Thyroid gland (tissue), 4 donors: ENCODE measurements around the gene E4F1.

Experiments used
- CTCF ChIP-seq, 6 experiments: fragments of 200-600 bp in 3 of 6; fragments of 450-650 bp in 3 of 6; sonication (generic) in 3 of 6; IDR thresholded peaks; one replicate each; pipeline ENCODE4 v1.5.1; 2016 to 2019; ENCODE audit warnings: antibody characterized with exemption in 6 of 6, mild to moderate bottlenecking in 2 of 6, inconsistent platforms in 1 of 6, moderate library complexity in 1 of 6
- POLR2A ChIP-seq, 2 donors: fragments of 450-650 bp; IDR thresholded peaks; one replicate each; pipeline ENCODE4 v1.6.1; 2017; ENCODE audit warnings: antibody characterized with exemption in 2 of 2, mild to moderate bottlenecking in 2 of 2, moderate library complexity in 1 of 2

- TF ChIP-seq CTCF (IDR thresholded peaks at IDR 0.05), result no peak
- no peak for TF ChIP-seq POLR2A (IDR thresholded peaks at IDR 0.05)
These were observed 10.8 kb downstream of the E4F1 start for GRCh38 chr16:2233872-2234812.
